GF-D8 (cell line): ENCODE data around the gene RGS7.

Experiments
- DNase-seq: peaks from one replicate; lab custom pipeline; 2025; lab: John Stamatoyannopoulos, UW

The RGS7 gene

GRCh38 chr1:240831191-240831631 lies 525.8 kb downstream of the RGS7 start:
- DNase-seq: no peak

GRCh38 chr1:240829487-240829886 lies 527.5 kb downstream of the RGS7 start:
- no peak for DNase-seq

GRCh38 chr1:240827786-240828185 lies 529.2 kb downstream of the RGS7 start:
- no peak for DNase-seq

- no peak for DNase-seq
Measured at GRCh38 chr1:240824238-240824637, 532.8 kb downstream of the RGS7 start.

GRCh38 chr1:240823357-240823756 lies 533.6 kb downstream of the RGS7 start:
- no peak for DNase-seq

GRCh38 chr1:240821925-240822324 lies 535.1 kb downstream of the RGS7 start:
- no peak for DNase-seq

- no peak for DNase-seq
Measured at GRCh38 chr1:240820816-240821215, 536.2 kb downstream of the RGS7 start.

GRCh38 chr1:240816472-240816871 lies 540.5 kb downstream of the RGS7 start:
- no peak for DNase-seq

GRCh38 chr1:240813720-240814119 lies 543.3 kb downstream of the RGS7 start:
- no peak for DNase-seq

- DNase-seq: no peak
Measured at GRCh38 chr1:240811256-240811655, 545.7 kb downstream of the RGS7 start.

GRCh38 chr1:240808381-240808780 lies 548.6 kb downstream of the RGS7 start:
- DNase-seq: no peak

- no peak for DNase-seq
Measured at GRCh38 chr1:240806200-240806745, 550.7 kb downstream of the RGS7 start.

GRCh38 chr1:240804475-240804874 lies 552.5 kb downstream of the RGS7 start:
- no peak for DNase-seq

GRCh38 chr1:240803151-240803550 lies 553.9 kb downstream of the RGS7 start:
- DNase-seq: no peak

GRCh38 chr1:240802271-240802670 lies 554.7 kb downstream of the RGS7 start:
- DNase-seq: no peak

GRCh38 chr1:240801442-240801841 lies 555.6 kb downstream of the RGS7 start:
- no peak for DNase-seq

GRCh38 chr1:240800291-240800690 lies 556.7 kb downstream of the RGS7 start:
- DNase-seq: no peak

GRCh38 chr1:240797050-240797449 lies 560.0 kb downstream of the RGS7 start:
- DNase-seq: no peak

GRCh38 chr1:240794046-240794843 lies 562.8 kb downstream of the RGS7 start:
- no peak for DNase-seq

GRCh38 chr1:240792915-240793529 lies 564.0 kb downstream of the RGS7 start:
- no peak for DNase-seq

- DNase-seq: no peak
Measured at GRCh38 chr1:240790856-240791255, 566.1 kb downstream of the RGS7 start.

- no peak for DNase-seq
Measured at GRCh38 chr1:240786880-240787279, 570.1 kb downstream of the RGS7 start.

GRCh38 chr1:240784776-240785175 lies 572.2 kb downstream of the RGS7 start:
- no peak for DNase-seq
